DND-41 (cell line): ENCODE measurements around the gene EFNB2.

Source experiments
- CTCF ChIP-seq: IDR thresholded peaks from 2 replicates; pipeline ENCODE4 v1.5.1; 2012; ENCODE audit warnings: borderline replicate concordance, low read length, moderate library complexity, mild to moderate bottlenecking; ENCODE audit not compliant: poor library complexity, severe bottlenecking; ENCODE audit errors: extremely low read depth
- EZH2 ChIP-seq: IDR thresholded peaks from 3 replicates; pipeline ENCODE4 v1.6.1; 2012; ENCODE audit warnings: borderline replicate concordance, low read depth, mild to moderate bottlenecking, moderate library complexity, low read length, inconsistent platforms; ENCODE audit not compliant: severe bottlenecking

GRCh38 chr13:106491928-106492587 is 43.4 kb downstream of the EFNB2 start:
- TF ChIP-seq CTCF = no peak
- no peak for TF ChIP-seq EZH2
